CD4-positive, alpha-beta T cell treated with Interleukin-6 for 4 hours (primary cell): ENCODE measurements around the gene GHRH.

Source experiments
- DNase-seq: peaks from one replicate; pipeline ENCODE4 v3.0.0-alpha.2; 2020; ENCODE audit warnings: mixed read lengths

GHRH gene

DNA sequence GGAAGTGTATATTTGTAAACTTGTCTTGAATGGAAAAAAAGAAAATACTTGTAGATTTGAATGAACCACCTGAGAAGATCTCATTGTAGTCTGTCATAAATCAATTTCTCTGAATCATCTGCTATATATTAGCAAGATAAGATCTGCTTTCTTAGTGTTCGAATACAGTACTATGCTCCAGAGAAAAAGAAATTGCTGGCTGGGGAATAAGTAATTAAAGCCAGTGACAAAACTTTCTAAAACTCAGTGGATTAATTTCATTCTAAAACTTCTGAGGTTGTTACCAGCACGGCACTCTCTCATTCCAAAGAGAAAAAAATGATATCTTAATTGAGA lies 59.8 kb downstream of the GHRH start:
- DNase-seq: no peak
